HG02885 (cell line): ENCODE results near the gene IL1RL1.

Experiments used
- ATAC-seq: cut with Tn5 transposase; IDR thresholded peaks from one replicate; pipeline ENCODE4 v1.9.1; 2021; ENCODE audit warnings: mild to moderate bottlenecking; ENCODE audit not compliant: unreplicated experiment, poor library complexity

Gene IL1RL1

GRCh38 chr2:102361632-102362241 lies 50.4 kb downstream of the IL1RL1 start:
- ATAC-seq, result no peak

GRCh38 chr2:102365763-102366162 lies 54.4 kb downstream of the IL1RL1 start:
- no peak for ATAC-seq

DNA sequence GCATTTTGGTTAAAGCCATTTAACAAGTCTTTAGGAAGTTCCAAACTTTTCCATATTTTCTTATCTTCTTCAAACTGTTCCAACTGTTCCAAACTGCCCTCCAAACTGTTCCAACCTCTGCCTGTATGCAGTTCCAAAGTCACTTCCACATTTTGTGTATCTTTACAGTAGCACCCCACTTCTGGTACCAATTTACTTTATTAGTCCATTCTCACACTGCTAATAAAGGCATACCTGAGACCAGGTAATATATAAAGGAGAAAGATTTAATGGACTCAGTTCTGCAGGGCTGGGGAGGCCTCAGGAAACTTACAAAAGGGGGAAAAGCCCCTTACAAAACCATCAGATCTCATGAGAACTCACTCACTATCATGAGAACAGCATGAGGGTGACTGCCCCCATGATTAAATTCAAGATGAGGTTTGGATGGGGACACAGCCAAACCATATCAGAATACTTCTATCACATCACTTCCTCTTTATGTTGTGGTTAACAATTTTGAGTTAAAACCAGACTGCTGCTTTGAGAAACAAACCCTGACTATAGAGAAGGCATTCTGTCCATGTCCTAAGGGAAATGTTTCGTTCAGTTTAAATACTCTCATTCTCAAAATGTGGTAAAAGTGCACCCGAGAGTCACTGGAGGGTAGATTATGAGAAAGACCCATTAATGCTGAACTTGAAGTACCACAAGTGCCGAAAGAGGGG lies 55.2 kb downstream of the IL1RL1 start:
- peak; percentile 71 for ATAC-seq

DNA sequence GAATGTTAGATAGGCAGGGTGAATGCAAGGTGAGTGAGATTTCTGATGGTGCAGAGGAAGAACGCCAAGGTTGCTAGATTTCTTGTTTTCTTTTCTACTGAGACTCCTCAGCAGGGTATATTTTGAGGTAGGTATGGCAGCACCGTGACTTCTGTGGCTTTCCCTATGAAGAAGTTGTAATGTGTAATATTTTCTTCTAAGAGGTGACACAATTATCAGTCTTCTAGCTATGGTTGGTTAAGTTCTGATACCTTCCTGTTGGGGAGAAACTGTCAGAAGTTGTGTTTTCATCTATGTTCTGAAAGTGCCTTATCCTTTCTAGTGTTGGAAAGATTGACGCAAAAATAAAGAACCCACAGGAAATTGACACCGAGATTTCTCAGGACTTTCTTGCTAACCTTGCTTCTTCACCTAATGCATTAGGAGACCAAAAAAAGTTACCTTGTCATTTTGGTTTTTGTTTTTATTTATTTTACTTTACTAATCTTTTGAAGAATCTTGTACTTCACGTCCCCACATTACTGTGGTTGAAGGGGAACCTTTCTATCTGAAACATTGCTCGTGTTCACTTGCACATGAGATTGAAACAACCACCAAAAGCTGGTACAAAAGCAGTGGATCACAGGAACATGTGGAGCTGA lies 56.1 kb downstream of the IL1RL1 start:
- peak; percentile 72 for ATAC-seq

GRCh38 chr2:102368461-102369109 lies 57.2 kb downstream of the IL1RL1 start:
- ATAC-seq, result no peak

DNA sequence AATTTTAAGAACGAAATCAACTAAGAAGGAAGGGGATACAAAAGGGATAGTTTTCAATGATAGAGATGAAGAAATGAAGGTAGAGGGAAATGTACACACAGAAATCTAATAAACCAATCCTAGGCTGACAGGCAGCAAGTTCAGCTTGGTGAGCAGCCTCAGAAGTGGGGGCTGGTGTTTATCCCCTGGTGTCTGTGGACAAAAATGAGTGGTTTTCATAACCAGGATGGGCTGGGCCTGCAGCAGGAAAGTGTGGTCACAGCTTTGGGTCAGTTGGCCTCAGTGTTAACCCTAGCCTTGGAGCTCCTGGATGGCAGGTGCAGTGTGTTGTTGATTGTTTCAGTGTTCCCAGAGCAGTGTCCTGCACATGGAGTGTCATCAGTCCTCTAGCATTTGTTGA lies 58.5 kb downstream of the IL1RL1 start:
- no peak for ATAC-seq

DNA sequence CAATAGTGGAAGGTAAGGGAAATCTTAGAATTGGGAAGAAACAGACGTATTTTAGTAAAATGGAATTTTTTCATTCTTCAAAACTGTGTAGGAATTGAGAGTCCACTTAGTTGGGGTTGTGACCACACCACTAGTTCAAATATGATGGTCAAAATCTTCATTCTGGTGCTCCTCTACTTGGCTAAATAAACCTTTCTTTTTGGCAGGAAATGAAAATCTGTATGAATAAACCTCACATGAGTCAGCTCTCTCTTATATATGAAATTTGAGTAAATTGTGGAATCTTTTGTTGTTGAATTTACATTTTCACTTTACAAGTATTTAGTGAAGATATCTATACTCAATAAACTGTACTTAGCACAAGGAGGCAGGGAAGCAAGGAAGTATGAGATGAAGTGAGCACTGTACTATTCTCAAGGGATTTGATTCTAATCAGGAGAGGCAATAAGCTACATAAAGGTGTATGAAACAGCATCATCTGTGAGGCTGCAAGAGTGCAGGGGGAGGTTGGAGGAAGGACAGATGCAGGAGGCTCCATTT lies 64.8 kb downstream of the IL1RL1 start:
- ATAC-seq, result no peak

DNA sequence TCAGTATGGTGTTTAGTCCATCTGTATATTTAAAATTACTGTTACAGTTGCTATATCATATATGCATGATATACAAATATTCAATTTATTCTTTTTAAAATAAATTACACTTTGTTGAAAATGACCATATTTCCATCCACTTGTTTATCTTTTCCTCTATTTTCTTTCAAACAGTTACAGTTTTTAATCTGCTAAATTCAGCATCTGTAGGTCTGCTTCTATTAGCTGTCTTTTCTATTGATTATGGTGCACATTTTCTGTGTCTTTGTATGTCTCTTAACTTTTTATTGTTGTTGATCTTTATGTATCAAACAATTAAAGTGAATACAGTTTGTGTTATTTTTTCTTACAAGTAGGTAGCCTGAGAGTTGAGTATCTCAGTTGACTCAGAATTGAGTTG lies 72.4 kb downstream of the IL1RL1 start:
- ATAC-seq, result no peak

GRCh38 chr2:102385522-102385921 lies 74.2 kb downstream of the IL1RL1 start:
- ATAC-seq, result no peak

DNA sequence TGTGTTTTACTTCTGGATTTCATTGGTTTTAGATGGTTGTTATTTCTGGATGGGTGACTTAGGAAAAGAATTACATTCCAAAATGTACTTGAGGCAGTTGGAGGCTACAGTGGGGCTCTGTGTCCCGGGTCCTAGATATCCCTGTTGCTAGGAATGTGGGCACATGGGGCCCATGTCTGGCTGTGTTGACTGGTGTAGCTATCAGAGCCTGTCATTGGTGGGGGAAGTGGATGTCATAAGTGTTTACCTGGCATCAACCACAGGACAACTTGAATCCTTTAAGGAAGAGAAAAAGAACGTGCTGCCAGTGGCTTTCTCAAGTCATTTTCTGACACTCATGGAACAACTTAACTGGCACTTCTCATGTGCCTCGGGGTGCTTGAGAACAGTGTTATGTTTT lies 74.6 kb downstream of the IL1RL1 start:
- ATAC-seq, result no peak

GRCh38 chr2:102386867-102387541 lies 75.6 kb downstream of the IL1RL1 start:
- ATAC-seq, result peak; percentile 69

DNA sequence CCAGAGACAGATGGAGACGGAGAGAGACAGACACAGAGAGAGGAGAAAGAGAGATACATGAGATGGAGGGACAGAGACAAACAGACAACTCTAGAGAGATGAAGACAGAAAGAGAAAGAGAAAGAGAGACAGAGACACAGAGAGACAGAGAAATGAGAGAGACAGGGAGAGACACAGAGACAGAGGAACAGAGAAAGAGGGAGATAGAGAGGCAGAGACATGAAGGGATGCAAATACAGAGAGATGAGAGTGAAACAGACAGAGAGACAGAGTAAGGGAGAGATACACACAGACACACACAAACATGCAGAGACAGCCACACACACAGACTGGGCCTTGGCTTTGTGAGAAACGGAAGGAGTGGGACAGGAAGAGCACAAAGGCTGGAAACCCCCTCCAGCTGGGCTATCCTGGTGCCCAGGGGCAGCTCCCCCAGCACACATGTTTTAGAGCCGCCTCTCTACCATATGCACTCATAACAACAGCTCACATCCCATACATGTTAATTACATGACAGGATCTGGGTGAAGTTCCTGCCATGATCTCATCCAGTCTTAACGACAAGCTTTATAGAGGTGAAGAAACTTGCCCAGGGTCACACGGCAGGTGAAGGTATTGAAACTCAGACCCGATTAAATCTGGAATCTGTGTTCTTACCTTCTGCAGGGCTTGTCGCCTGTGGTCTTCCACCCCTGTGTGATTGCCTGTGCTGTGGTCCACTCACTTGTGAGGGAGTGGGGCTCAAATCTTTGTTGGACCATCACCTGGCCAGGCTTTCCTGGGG lies 76.6 kb downstream of the IL1RL1 start:
- peak; percentile 56 for ATAC-seq

DNA sequence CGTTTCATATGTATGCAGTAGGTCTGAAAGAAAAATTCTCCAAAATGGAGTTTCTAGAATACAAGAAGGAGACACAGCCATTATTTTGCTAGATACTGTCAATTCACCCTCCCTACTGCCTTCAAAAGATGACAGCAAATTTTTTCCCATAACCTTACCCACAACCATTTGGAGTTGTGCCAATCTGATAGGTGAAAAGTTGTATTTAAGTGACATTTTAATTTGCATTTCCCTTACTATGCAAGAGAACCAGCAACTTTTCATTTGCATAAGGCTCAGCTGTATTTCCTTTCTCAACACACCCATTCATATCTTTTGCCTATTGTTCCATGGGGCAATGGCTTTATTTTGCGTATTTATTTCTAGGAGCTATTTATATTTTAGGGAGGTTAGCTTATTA lies 80.2 kb downstream of the IL1RL1 start:
- no peak for ATAC-seq

GRCh38 chr2:102392096-102392495 lies 80.7 kb downstream of the IL1RL1 start:
- ATAC-seq, result no peak

GRCh38 chr2:102392942-102393341 lies 81.6 kb downstream of the IL1RL1 start:
- ATAC-seq, result no peak

DNA sequence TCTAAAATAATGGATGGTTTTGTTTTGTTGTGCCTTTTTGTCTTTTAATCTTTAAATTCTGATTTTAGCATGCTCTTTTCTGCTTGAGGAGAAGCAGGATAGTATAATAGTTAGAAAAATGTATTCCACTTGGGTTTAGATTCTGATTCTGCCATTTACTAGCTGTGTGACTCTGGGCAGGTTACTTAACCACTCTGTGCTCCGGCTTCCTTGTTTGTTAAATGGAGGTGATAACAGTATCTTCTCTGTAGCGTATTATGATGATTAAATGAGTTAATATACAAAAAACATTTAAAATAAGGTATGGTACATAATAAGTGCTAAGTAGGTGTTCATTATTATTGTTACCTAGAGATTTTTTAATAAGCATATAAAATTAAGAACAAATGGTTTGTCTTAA lies 84.6 kb downstream of the IL1RL1 start:
- ATAC-seq, result no peak

DNA sequence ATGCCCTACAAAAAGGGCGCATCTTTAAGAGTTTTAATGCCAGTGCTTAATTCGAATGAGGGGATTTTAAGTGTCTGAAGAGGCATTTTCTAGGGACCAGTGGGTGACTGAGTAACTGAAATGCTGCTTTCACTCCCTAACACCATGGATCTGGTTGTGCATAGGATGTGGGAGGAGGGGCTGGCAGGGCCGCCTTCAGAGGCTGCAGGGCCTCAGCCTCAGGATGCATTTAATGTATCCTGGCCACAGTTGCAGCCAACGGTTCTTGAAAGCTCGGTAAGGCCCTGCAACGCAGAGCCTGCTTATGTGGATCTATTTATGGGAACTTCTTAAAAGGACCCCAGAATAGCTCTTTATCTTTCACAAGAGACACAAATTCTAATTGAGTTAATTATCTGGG lies 85.8 kb downstream of the IL1RL1 start:
- ATAC-seq, result no peak

DNA sequence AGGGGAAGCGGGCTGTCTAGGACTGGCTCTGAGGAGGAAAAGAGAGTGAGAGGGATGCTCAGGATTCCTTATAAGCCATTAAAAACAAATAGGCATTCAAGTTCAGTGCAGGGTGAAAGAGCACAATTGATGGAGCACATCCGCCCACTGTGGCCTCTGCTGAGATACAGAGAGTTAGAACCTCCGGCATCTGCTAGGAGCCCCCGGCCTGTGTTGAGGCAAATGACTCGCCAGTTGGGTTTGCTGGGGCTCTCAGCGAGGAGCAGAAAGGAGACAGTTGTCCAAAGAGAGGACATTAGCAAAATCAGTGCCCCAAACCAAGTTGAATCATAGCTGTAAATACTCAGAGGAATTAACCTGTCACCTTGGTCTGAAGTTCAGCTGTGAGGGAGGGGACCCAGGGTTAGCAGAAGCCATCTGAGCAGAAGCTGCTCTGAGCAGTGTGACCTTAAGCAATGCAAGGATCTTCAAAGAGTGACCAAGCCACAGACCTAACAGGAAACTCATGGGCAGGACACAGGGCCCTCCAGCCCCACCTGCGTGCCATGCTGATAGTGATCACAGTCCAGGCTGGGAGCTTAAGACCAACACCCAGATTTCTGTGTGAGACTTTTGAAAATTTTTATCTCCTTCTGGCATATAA lies 88.3 kb downstream of the IL1RL1 start:
- ATAC-seq, result no peak

GRCh38 chr2:102401456-102401855 lies 90.1 kb downstream of the IL1RL1 start:
- no peak for ATAC-seq
